ENCODE measurements around the gene OAT.

- TF ChIP-seq, protein P1, sequence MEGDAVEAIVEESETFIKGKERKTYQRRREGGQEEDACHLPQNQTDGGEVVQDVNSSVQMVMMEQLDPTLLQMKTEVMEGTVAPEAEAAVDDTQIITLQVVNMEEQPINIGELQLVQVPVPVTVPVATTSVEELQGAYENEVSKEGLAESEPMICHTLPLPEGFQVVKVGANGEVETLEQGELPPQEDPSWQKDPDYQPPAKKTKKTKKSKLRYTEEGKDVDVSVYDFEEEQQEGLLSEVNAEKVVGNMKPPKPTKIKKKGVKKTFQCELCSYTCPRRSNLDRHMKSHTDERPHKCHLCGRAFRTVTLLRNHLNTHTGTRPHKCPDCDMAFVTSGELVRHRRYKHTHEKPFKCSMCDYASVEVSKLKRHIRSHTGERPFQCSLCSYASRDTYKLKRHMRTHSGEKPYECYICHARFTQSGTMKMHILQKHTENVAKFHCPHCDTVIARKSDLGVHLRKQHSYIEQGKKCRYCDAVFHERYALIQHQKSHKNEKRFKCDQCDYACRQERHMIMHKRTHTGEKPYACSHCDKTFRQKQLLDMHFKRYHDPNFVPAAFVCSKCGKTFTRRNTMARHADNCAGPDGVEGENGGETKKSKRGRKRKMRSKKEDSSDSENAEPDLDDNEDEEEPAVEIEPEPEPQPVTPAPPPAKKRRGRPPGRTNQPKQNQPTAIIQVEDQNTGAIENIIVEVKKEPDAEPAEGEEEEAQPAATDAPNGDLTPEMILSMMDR (IDR thresholded peaks at IDR 0.05), result no peak
- no peak for TF ChIP-seq EZH2phosphoT487 (IDR thresholded peaks at IDR 0.05)
Measured at GRCh38 chr10:124367936-124368335, 50.8 kb downstream of the OAT start.
